ENCODE results near the gene POLG2.

GRCh38 chr17:64496786-64497564 is at the start of gene POLG2:
- TF ChIP-seq CTCF (IDR thresholded peaks at IDR 0.05; ENCODE audit: low read depth, low read length, poor library complexity, severe bottlenecking) (peak; percentile 83), EZH2phosphoT487 (IDR thresholded peaks at IDR 0.05; ENCODE audit: borderline replicate concordance, low read length) (no peak)

Data from DOHH2 (cell line).